ENCODE measurements around the gene ELMO3.

DNA sequence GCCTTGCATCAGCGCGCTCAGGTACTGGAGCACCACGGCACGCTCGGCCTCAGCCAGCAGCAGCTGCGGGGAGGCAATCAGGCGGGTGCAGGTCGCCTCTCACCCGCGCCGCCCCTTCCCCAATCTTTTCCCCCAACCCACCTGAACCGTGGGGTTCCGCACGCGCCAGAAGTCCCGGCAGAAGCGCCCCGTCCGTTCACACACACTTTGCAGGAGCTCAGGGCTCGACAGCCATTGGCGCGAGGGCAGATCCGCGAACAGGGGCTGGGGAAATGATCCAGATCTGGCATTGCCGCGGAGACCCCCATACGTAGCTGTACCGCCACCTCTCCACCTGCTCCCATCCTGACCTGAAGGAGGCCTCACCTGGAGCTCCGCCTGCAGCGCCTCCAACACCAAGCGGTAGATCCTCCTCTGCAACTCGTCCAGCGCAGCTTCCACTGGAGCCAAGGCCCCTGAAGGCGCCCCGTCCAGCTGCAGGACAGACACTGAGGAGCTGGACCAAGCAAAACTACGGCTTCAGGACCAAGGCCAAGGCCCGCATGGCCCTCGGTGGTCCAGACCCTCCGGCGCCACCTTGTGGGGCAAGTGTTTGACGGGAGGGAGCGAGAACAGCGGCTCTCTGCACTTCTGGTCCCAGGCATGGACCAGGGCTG, 13.8 kb upstream of the ELMO3 start:
- TF ChIP-seq CTCF (IDR thresholded peaks at IDR 0.05; ENCODE audit: low read depth, low read length), result peak; percentile 85
- TF ChIP-seq EZH2phosphoT487 (IDR thresholded peaks at IDR 0.05; ENCODE audit: low read depth), result no peak

Data from OCI-LY3 (cell line).